Heart left ventricle (tissue), 16 donors: ENCODE measurements around the gene IL17REL. TPM values are rescaled to one million over a fixed set of nuclear protein-coding genes. Genes with fewer than 3 reads are reported as not detected.

Source experiments
- ATAC-seq, 4 donors: fragments of 200-7000 bp; cut with Tn5 transposase; one replicate each; pipeline ENCODE4 v1.9.1; 2020 to 2022; ENCODE audit warnings: moderate library complexity in 4 of 4, mild to moderate bottlenecking in 3 of 4, moderate number of reproducible peaks in 1 of 4
- DNase-seq, 5 donors: peaks; one replicate each; pipeline ENCODE4 v3.0.0-alpha.2; 2020
- H3K27ac ChIP-seq, 12 donors: fragments of 200-600 bp; sonication (generic) in 4 of 12; one replicate each; pipeline versions ENCODE4 v1.5.0 to v1.8.0; 2016 to 2022; ENCODE audit warnings: mild to moderate bottlenecking in 2 of 12
- H3K27me3 ChIP-seq, 9 donors: fragments of 200-600 bp; sonication (generic) in 2 of 9; one replicate each; pipeline versions ENCODE4 v1.5.1 to v1.8.0; 2016 to 2022; ENCODE audit warnings: mild to moderate bottlenecking in 3 of 9
- H3K36me3 ChIP-seq, 9 donors: fragments of 200-600 bp; sonication (generic) in 2 of 9; one replicate each; pipeline versions ENCODE4 v1.5.0 to v1.8.0; 2018 to 2022; ENCODE audit warnings: mild to moderate bottlenecking in 2 of 9
- H3K4me1 ChIP-seq, 12 donors: fragments of 200-600 bp; sonication (generic) in 4 of 12; one replicate each; pipeline versions ENCODE4 v1.5.0 to v1.8.0; 2016 to 2022; ENCODE audit warnings: mild to moderate bottlenecking in 3 of 12
- H3K4me3 ChIP-seq, 12 donors: fragments of 200-600 bp; sonication (generic) in 4 of 12; one replicate each; pipeline versions ENCODE4 v1.5.0 to v1.8.0; 2017 to 2022; ENCODE audit warnings: mild to moderate bottlenecking in 9 of 12, moderate library complexity in 4 of 12
- H3K9me3 ChIP-seq, 12 donors: fragments of 200-600 bp; sonication (generic) in 4 of 12; one replicate each; pipeline versions ENCODE4 v1.5.0 to v1.8.0; 2016 to 2022; ENCODE audit warnings: mild to moderate bottlenecking in 1 of 12
- POLR2A ChIP-seq, 2 donors: fragments of 450-650 bp; IDR thresholded peaks; one replicate each; pipeline ENCODE4 v1.6.1; 2017; ENCODE audit warnings: antibody characterized with exemption in 2 of 2, mild to moderate bottlenecking in 2 of 2, moderate library complexity in 2 of 2
- WGBS, 4 donors: extraction: QIAGEN DNeasy Blood & Tissue Kit in 2 of 4; methylation state at CpG; one replicate each; pipeline versions ENCODE4 v1.1.5 to v1.1.7; 2013 to 2018; 5-methylcytosine and 5-hydroxymethylcytosine counted together
- intact Hi-C, 10 donors: fragments of 100-400 bp; cut with DNase I; formaldehyde crosslinking; loops; one replicate each; pipeline versions ENCODE4 v1.11.1 to v1.14.2; 2022
- polyA plus RNA-seq, 2 donors: library from polyadenylated mRNA; stranded (reverse); fragments of 200-250 nt; gene quantifications; one replicate each; pipeline ENCODE4 v1.2.3, GENCODE V29; 2013
- total RNA-seq, 9 donors: library from RNA; depleted of rRNA in 2 of 9; stranded (reverse); fragments of >200 nt in 2 of 9; fragmentation: NEBNext Ultra II Directional in 3 of 9; extraction: Animal tissue kit (Norgen Biotek cat#: 25700) in 3 of 9; gene quantifications; one replicate each; pipeline versions ENCODE4 v1.1.0 to v1.2.4, GENCODE V29; 2016 to 2023
- TF ChIP-seq, protein P1 (sequence below), 12 donors: fragments of 200-600 bp; sonication (generic) in 4 of 12; IDR thresholded peaks; one replicate each; pipeline versions ENCODE4 v1.5.0 to v1.8.0; 2018 to 2022; ENCODE audit warnings: antibody characterized with exemption in 12 of 12, mild to moderate bottlenecking in 5 of 12
- donor health status: ischemic (EF 13 %, LVEDD 7.1; RV severe dilation, severe dysfunction).
- donor health status: healthy with polysubstance abuse.
- donor health status: DM: no; HTN: yes; CAD: no.
- donor health status: DM: no; HTN: no; CAD: no.
- donor health status: ischemic (EF 25% LVEDD 6.9; RV normal size, moderate dysfunction).
- donor health status: ischemic (EF 25% LVEDD 5.7; RV mildly dilated, moderate dysfunction).
- donor health status: healthy.
- donor health status: DM: yes; HTN: yes; CAD: no.
- donor health status: ischemic (EF 35%, LVEDD 5.7; RV mildly dilated, moderate dysfunction).
- donor health status: nonischemic (EF 11% LVEDD 7.7; RV severe dilation, severe dysfunction).
- donor health status: DM: yes; HTN: yes; CAD: no.
- donor health status: PGD.
- donor health status: ischemic (EF 29% LVEDD 5.4; RV normal size, mild dysfunction).
- donor health status: nonischemic (EF 23%, LVEDD 6.1; RV moderate dilation, normal function).

The IL17REL gene
- total and polyA plus RNA-seq, 11 donors: not detected

- H3K4me3 ChIP-seq: peak overlapping the region in 1 of 12 donors; percentile 17
- H3K27me3 ChIP-seq: peaks cover 21 to 61% (median 50%) of the 10 kb centered on the region in 9 donors
- no peak overlapping the region for H3K27ac ChIP-seq
- peak in 2 of 5 donors; percentile 16 to 70 for DNase-seq
- no peaks in the 10 kb centered on the region for H3K9me3 ChIP-seq
- no peak for ATAC-seq
- intact Hi-C loops: no loop called here
- H3K36me3 ChIP-seq: no peaks in the 10 kb centered on the region
- 67 to 76% (median 71%) methylated on average over 30 to 46 of the region's 46 CpGs for WGBS, 4 donors
- TF ChIP-seq, protein P1, sequence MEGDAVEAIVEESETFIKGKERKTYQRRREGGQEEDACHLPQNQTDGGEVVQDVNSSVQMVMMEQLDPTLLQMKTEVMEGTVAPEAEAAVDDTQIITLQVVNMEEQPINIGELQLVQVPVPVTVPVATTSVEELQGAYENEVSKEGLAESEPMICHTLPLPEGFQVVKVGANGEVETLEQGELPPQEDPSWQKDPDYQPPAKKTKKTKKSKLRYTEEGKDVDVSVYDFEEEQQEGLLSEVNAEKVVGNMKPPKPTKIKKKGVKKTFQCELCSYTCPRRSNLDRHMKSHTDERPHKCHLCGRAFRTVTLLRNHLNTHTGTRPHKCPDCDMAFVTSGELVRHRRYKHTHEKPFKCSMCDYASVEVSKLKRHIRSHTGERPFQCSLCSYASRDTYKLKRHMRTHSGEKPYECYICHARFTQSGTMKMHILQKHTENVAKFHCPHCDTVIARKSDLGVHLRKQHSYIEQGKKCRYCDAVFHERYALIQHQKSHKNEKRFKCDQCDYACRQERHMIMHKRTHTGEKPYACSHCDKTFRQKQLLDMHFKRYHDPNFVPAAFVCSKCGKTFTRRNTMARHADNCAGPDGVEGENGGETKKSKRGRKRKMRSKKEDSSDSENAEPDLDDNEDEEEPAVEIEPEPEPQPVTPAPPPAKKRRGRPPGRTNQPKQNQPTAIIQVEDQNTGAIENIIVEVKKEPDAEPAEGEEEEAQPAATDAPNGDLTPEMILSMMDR (IDR thresholded peaks at IDR 0.05): no peak
- TF ChIP-seq POLR2A (IDR thresholded peaks at IDR 0.05): no peak
- peaks cover 0 to 18% (median 5%) of the 10 kb centered on the region in 12 donors for H3K4me1 ChIP-seq
Observed at GRCh38 chr22:50009765-50010675, 2.5 kb downstream of the IL17REL start.

DNA sequence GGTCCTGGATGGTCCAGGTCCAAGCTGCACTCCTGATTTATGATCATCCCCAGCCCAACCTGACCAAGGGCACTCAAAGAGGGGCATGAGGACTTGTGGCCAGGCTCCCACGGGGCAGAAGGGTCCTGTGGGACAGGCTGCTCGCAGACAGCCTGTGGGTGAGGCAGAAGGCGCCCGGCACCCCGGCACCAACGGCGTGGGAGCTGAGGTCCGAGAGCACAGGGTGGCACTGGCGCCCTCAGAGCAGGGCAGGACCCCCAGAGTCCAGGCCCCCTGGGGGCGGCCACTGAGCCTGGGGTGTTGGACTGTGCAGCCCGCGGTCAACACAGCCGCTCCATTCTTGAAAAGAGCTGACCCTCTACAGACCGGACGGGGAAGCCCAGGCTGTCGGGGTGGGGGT, 3.3 kb downstream of the IL17REL start:
- Histone ChIP-seq H3K27ac (no peak overlapping the region), H3K27me3 (peaks cover 13 to 53% (median 42%) of the 10 kb centered on the region in 9 donors), H3K4me3 (no peak overlapping the region), H3K36me3 (no peaks in the 10 kb centered on the region), H3K9me3 (no peaks in the 10 kb centered on the region), H3K4me1 (peaks cover 0 to 10% (median 0%) of the 10 kb centered on the region in 12 donors)
- DNase-seq: peak in 1 of 5 donors; percentile 57
- no peak for TF ChIP-seq POLR2A (IDR thresholded peaks at IDR 0.05)
- TF ChIP-seq, protein P1 (IDR thresholded peaks at IDR 0.05): no peak
- WGBS, 4 donors: 78 to 92% (median 90%) methylated on average over 5 to 16 of the region's 16 CpGs
- intact Hi-C loops: no loop called here
- no peak for ATAC-seq

DNA sequence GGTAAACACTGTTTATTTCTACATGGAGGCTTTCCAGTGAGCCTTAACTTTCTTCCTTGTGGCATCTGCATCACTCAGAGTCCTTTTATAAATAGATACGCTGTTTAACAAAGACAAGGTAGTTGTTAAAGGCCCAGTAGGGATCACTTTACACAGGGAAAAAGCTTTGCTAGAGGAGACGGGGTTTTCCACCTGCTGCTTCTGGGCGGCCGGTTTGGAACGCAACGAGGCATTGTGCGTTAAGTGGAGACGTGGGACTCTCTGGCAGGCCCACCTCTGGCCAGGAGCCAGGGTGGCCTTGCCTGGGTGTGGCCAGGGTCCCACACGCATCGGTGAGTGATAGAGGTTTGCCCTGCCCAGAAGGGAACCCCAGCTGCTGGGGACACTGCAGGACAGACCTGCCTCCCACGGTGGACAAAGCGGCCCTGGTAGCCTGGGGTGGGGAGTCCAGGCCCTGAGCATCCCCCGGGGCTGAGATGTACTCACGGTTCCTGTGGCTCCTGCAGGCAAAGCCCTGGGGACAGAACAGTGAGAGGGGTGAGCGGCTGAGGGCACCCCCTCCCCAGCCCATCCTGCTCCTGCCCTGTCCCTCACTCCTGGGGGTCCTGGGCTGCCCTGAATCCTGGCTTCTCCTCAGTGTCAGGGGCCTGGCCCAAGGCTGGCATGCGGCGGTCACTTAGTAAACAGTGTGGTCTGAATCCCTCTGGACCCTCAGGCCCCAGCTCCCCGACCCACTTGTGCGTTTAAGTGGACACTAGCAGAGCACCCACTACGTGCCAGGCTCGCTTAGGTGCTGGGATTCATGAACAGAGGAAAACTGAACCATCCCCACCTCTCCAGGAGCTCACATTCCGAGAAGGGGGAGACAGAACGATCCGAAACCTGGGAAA, 4.2 kb downstream of the IL17REL start:
- no peak for ATAC-seq

More for the DNA sequence above, 4.2 kb downstream of the IL17REL start:
- Histone ChIP-seq H3K27me3 (peaks cover 9 to 46% (median 35%) of the 10 kb centered on the region in 9 donors), H3K4me1 (peaks cover 0 to 10% (median 0%) of the 10 kb centered on the region in 12 donors), H3K27ac (no peak overlapping the region), H3K9me3 (no peaks in the 10 kb centered on the region), H3K36me3 (no peaks in the 10 kb centered on the region), H3K4me3 (no peak overlapping the region)
- 78 to 82% (median 80%) methylated on average over 17 to 24 of the region's 24 CpGs for WGBS, 4 donors
- DNase-seq: no peak
- intact Hi-C loops: no loop called here
- no peak for TF ChIP-seq POLR2A (IDR thresholded peaks at IDR 0.05)
- TF ChIP-seq, protein P1 (IDR thresholded peaks at IDR 0.05): no peak
